HEK293 (cell line): Measurements from ENCODE around the gene PPFIA1.

ENCODE experiments used
- CTCF ChIA-PET: fragments of 350-600 bp; formaldehyde crosslinking; extraction: SDS; loops from one replicate; lab custom pipeline; 2021; ENCODE audit warnings: antibody characterized with exemption; lab: Yijun Ruan, JAX
- POLR2A ChIA-PET: fragments of 300-600 bp; formaldehyde crosslinking; extraction: SDS; loops from one replicate; lab custom pipeline; 2020; ENCODE audit warnings: antibody characterized with exemption, inconsistent platforms; lab: Yijun Ruan, JAX
- H3K27ac ChIP-seq: fragments of 200-500 bp; sonication (Bioruptor generic); 2 replicates; pipeline ENCODE4 v1.5.1; 2014; ENCODE audit warnings: low read depth, low read length, control low read depth, inconsistent platforms; ENCODE audit errors: extremely low read depth
- H3K36me3 ChIP-seq, 2 experiments: fragments of 200-500 bp in 1 of 2; sonication (Bioruptor generic) in 1 of 2; 1 replicate in 1 of 2; 2 replicates in 1 of 2; pipeline ENCODE4 v1.5.1; 2014 to 2017; ENCODE audit warnings: inconsistent platforms in 2 of 2, low read length in 2 of 2; ENCODE audit not compliant: control insufficient read depth in 2 of 2, insufficient read depth in 1 of 2
- H3K4me1 ChIP-seq: fragments of 200-500 bp; sonication (Bioruptor generic); 2 replicates; pipeline ENCODE4 v1.5.1; 2014; ENCODE audit warnings: mild to moderate bottlenecking, low read length, inconsistent platforms; ENCODE audit not compliant: control insufficient read depth, insufficient read depth
- H3K4me3 ChIP-seq: 2 replicates; pipeline ENCODE4 v1.5.1; 2011; ENCODE audit warnings: low read depth, mild to moderate bottlenecking, control low read depth, low read length, moderate library complexity
- H3K9me3 ChIP-seq: fragments of 200-500 bp; sonication (Bioruptor generic); 2 replicates; pipeline ENCODE4 v1.5.1; 2014; ENCODE audit warnings: low read depth, low read length, inconsistent platforms; ENCODE audit not compliant: control insufficient read depth, insufficient read depth
- BCL11B ChIP-seq: fragments of 450-650 bp; formaldehyde crosslinking; IDR thresholded peaks from 2 replicates; pipeline ENCODE4 v1.5.1; 2016; ENCODE audit warnings: low read depth, missing biosample characterization, missing genetic modification characterization
- HOXA7 ChIP-seq: sonication (generic); formaldehyde crosslinking; IDR thresholded peaks from 2 replicates; pipeline ENCODE4 v1.8.1; 2022; ENCODE audit warnings: missing genetic modification reagents, borderline replicate concordance
- HOXC10 ChIP-seq: sonication (generic); formaldehyde crosslinking; IDR thresholded peaks from 2 replicates; pipeline ENCODE4 v1.8.1; 2023; ENCODE audit warnings: mild to moderate bottlenecking, missing genetic modification reagents
- IKZF3 ChIP-seq: fragments of 450-650 bp; IDR thresholded peaks from 2 replicates; pipeline ENCODE4 v1.5.0; 2018; ENCODE audit warnings: missing biosample characterization, mild to moderate bottlenecking, missing genetic modification characterization, moderate library complexity
- KLF17 ChIP-seq: fragments of 450-650 bp; formaldehyde crosslinking; IDR thresholded peaks from 2 replicates; pipeline ENCODE4 v1.5.1; 2016; ENCODE audit warnings: missing biosample characterization, missing genetic modification characterization
- SALL2 ChIP-seq: fragments of 450-650 bp; formaldehyde crosslinking; IDR thresholded peaks from 2 replicates; pipeline ENCODE4 v1.5.0; 2017; ENCODE audit warnings: missing biosample characterization, mild to moderate bottlenecking, missing genetic modification characterization, borderline replicate concordance
- YY2 ChIP-seq: fragments of 450-650 bp; formaldehyde crosslinking; IDR thresholded peaks from 2 replicates; pipeline ENCODE4 v1.5.1; 2016; ENCODE audit warnings: missing biosample characterization, missing genetic modification characterization
- ZBTB20 ChIP-seq: fragments of 450-650 bp; formaldehyde crosslinking; IDR thresholded peaks from 2 replicates; pipeline ENCODE4 v1.5.1; 2016; ENCODE audit warnings: missing biosample characterization, missing genetic modification characterization
- ZBTB26 ChIP-seq: fragments of 450-650 bp; formaldehyde crosslinking; optimal IDR thresholded peaks from 2 replicates; pipeline ENCODE3; 2016; ENCODE audit warnings: missing biosample characterization, mild to moderate bottlenecking, missing genetic modification characterization
- ZNF138 ChIP-seq: fragments of 450-650 bp; formaldehyde crosslinking; IDR thresholded peaks from 2 replicates; pipeline ENCODE4 v1.5.1; 2016; ENCODE audit warnings: missing biosample characterization, missing genetic modification characterization, borderline replicate concordance
- ZNF174 ChIP-seq: fragments of 450-650 bp; formaldehyde crosslinking; IDR thresholded peaks from 2 replicates; pipeline ENCODE4 v1.5.0; 2017; ENCODE audit warnings: missing biosample characterization, mild to moderate bottlenecking, missing genetic modification characterization
- ZNF18 ChIP-seq: fragments of 450-650 bp; formaldehyde crosslinking; IDR thresholded peaks from 2 replicates; pipeline ENCODE4 v1.5.1; 2016; ENCODE audit warnings: missing biosample characterization, missing genetic modification characterization
- ZNF214 ChIP-seq: fragments of 450-650 bp; formaldehyde crosslinking; IDR thresholded peaks from 2 replicates; pipeline ENCODE4 v1.5.1; 2017; ENCODE audit warnings: missing biosample characterization, mild to moderate bottlenecking, missing genetic modification characterization, borderline replicate concordance
- ZNF223 ChIP-seq: fragments of 450-650 bp; formaldehyde crosslinking; IDR thresholded peaks from 2 replicates; pipeline ENCODE4 v1.5.1; 2016; ENCODE audit warnings: missing biosample characterization, missing genetic modification characterization
- ZNF248 ChIP-seq: fragments of 450-650 bp; formaldehyde crosslinking; IDR thresholded peaks from 2 replicates; pipeline ENCODE4 v1.5.1; 2017; ENCODE audit warnings: missing biosample characterization, missing genetic modification characterization
- ZNF302 ChIP-seq: fragments of 450-650 bp; formaldehyde crosslinking; IDR thresholded peaks from 2 replicates; pipeline ENCODE4 v1.5.1; 2016; ENCODE audit warnings: missing biosample characterization, missing genetic modification characterization, low read depth
- ZNF398 ChIP-seq: fragments of 450-650 bp; formaldehyde crosslinking; IDR thresholded peaks from 2 replicates; pipeline ENCODE4 v1.5.1; 2017; ENCODE audit warnings: missing biosample characterization, missing genetic modification characterization
- ZNF404 ChIP-seq: fragments of 450-650 bp; formaldehyde crosslinking; IDR thresholded peaks from 2 replicates; pipeline ENCODE4 v1.5.1; 2017; ENCODE audit warnings: missing biosample characterization, missing genetic modification characterization
- ZNF585B ChIP-seq: fragments of 450-650 bp; formaldehyde crosslinking; IDR thresholded peaks from 2 replicates; pipeline ENCODE4 v1.5.1; 2016; ENCODE audit warnings: missing biosample characterization, missing genetic modification characterization
- ZNF600 ChIP-seq: fragments of 450-650 bp; formaldehyde crosslinking; IDR thresholded peaks from 2 replicates; pipeline ENCODE4 v1.5.1; 2016; ENCODE audit warnings: missing biosample characterization, missing genetic modification characterization
- ZNF664 ChIP-seq: fragments of 450-650 bp; formaldehyde crosslinking; IDR thresholded peaks from 2 replicates; pipeline ENCODE4 v1.5.1; 2016; ENCODE audit warnings: missing biosample characterization, missing genetic modification characterization
- ZNF677 ChIP-seq: fragments of 450-650 bp; IDR thresholded peaks from 2 replicates; pipeline ENCODE4 v1.5.0; 2018; ENCODE audit warnings: missing biosample characterization, mild to moderate bottlenecking, missing genetic modification characterization, moderate library complexity
- ZNF76 ChIP-seq: fragments of 450-650 bp; formaldehyde crosslinking; IDR thresholded peaks from 2 replicates; pipeline ENCODE4; 2016; ENCODE audit warnings: low read depth, missing biosample characterization, missing genetic modification characterization, borderline replicate concordance

The PPFIA1 gene

GRCh38 chr11:70317581-70318305 is 47.3 kb downstream of the PPFIA1 start (continued):
- TF ChIP-seq ZNF398 (tag by site-specific recombination) = no peak
- no peak for TF ChIP-seq ZNF18 (tag by site-specific recombination)
- TF ChIP-seq BCL11B (tag by site-specific recombination) = no peak
- no peak for TF ChIP-seq ZNF214 (tag by site-specific recombination)
- no peak for TF ChIP-seq KLF17
- no peak for TF ChIP-seq ZNF76 (tag by site-specific recombination)
- no peak for TF ChIP-seq ZNF677 (tag by site-specific recombination)
- no peak for TF ChIP-seq ZNF248 (tag by site-specific recombination)
- TF ChIP-seq ZNF600 (tag by site-specific recombination) = no peak
- no peak for TF ChIP-seq ZBTB20
- TF ChIP-seq ZNF585B = no peak
- TF ChIP-seq ZNF664 = no peak
- no peak for TF ChIP-seq ZBTB26

GRCh38 chr11:70319396-70320076 is 49.0 kb downstream of the PPFIA1 start:
- no peak overlapping the region for H3K4me3 ChIP-seq
- peaks cover 0 to 53% of the 10 kb centered on the region in 2 experiments; a peak in 2 of 3 replicates for H3K36me3 ChIP-seq
- no peak overlapping the region for H3K27ac ChIP-seq
- CTCF ChIA-PET = no interaction called here
- POLR2A ChIA-PET = no interaction called here
- no peaks in the 10 kb centered on the region for H3K4me1 ChIP-seq
- TF ChIP-seq HOXA7 (CRISPR knock-in tag) (no peak), IKZF3 (tag by site-specific recombination) (no peak), HOXC10 (CRISPR knock-in tag) (no peak), ZNF585B (no peak), SALL2 (tag by site-specific recombination) (no peak), ZNF174 (tag by site-specific recombination) (no peak), ZNF302 (no peak), ZBTB20 (no peak), ZNF223 (no peak), ZNF404 (tag by site-specific recombination) (no peak), ZNF138 (tag by site-specific recombination) (no peak), YY2 (tag by site-specific recombination) (no peak)
- H3K9me3 ChIP-seq = no peaks in the 10 kb centered on the region
